GM21529 (cell line): ENCODE measurements around the gene CDK14.
A peak's percentile ranks its signal among the peaks of the same experiment; 100 is the strongest.

Experiments
- ATAC-seq: cut with Tn5 transposase; IDR thresholded peaks from one replicate; pipeline ENCODE4 v1.9.1; 2021; ENCODE audit not compliant: unreplicated experiment

The CDK14 gene

DNA sequence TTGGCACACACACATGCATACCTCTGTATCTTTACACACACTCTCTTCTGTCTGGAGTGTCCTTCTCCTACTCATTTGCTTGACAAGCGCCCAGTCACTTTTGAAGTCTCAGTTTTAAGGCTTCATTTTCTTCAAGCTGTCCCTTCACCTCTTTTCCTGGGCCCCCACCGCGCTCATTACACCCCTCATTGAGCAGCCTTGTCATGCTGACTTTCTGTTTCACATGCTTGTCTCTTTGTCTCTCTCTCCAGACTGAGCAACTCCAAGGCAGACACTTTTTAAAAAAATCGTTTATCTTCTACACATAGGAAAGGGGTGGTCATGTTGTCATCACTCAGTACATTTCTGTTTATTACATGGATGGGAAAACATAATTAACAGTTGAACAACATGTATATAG lies 442.9 kb downstream of the CDK14 start:
- peak; percentile 63 for ATAC-seq

DNA sequence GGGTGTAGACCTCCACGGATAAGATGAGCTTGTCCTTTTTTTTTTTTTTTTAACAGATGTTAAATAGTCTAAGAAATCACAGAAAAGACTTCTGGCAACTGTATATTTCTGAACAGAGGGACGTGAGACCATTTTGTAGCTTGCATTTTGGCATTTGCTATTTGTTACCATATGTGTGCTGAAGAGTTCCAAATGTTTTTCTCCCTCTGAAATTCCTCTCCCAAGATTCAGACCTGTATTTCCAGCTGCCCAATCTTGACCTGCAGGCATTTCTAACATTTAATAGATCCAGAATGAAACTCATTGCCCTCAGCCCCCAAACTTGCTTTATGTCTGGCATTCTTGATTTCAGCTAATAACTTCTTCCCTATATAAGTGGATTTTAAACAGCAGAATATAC lies 445.0 kb downstream of the CDK14 start:
- no peak for ATAC-seq

DNA sequence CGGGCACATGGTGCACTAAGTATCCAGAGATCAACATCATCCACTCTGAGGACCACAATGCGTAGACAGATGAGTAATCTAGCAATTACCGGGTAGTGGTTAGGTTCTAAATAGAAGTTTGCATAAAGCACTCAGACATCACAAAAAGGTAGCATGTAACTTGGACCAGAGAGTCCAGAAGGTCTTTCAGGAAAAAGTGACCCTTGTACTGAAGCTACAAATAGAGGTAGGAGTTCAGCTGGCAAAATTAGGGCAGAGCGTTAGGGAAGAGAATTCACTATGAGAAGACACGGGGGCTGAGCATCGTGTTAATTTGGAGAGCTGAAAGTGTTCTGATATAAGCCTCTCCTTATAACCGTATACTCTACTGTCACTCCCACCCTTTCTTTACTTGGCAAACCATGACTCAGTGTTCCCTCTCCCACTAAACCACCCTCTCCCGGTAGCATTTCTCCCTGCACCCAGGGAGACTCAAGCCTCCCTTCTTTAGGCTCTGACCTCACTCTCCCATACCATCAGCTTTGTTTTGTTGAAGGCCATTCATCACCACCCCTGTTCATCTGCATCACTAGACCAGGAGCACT lies 445.9 kb downstream of the CDK14 start:
- no peak for ATAC-seq

DNA sequence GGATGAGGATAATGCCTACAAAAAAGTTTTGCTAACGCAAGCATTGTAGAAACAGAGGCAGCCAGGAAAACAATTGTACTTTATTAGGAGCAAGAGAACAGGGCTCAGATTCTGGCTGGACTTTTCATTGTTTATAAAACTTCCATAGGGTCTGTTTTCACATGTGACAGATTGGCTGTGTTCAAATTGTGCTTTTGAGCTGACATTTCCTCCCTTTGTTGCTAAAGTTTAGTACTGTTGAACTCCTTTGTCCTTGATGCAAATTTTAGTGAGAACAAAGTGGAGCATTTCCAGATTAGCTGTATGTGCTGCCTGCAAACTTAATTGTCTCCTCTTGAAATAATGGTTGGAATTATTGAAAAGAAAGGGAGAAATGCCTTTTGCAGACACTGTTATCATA lies 447.1 kb downstream of the CDK14 start:
- no peak for ATAC-seq

DNA sequence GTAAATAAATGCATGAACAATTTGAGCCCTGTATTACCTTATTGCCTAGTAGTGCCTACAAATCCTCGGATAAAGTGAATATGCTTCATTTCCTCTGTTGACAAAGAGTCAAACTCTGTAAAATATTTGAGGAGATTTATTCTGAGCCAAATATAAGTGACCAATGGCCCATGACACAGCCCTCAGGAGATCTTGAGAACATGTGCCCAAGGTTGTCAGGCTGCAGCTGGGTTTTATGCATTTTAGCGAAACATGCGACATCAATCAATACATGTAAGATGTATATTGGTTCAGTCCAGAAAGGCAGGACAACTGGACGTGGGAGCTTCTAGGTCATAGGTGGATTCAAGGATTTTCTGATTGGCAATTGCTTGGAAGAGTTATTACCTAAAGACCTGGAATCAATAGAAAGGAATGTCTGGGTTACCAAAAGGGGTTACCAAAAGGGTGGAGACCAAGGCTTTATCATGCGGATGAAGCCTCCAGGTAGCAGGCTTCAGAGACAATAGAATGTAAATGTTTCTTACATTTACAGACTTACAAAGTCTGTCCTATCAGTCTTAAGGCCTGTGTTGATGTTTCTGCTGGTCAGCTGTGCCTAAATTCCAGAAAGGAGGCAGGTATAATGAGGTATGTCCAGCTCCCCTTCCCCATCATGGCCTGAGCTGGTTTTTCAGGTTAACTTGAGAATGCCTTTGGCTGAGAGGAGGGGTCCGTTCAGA lies 448.0 kb downstream of the CDK14 start:
- no peak for ATAC-seq

DNA sequence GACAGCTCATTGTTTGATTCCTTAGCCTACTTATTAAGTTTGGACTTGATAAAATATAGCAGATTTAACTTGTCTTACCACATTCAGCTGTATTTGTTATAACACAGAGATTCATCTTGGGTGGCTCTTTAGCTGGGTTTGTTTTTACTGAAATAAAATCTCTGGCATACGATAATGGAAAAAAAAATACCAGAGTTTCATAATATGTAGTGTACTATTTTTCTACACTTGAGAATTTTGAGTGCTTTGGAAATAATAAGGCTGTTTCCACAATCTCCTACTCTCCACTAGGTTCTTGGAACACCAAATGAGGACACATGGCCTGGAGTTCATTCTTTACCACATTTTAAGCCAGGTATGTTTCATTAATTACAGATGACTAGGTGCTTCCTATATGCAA lies 449.5 kb downstream of the CDK14 start:
- no peak for ATAC-seq

DNA sequence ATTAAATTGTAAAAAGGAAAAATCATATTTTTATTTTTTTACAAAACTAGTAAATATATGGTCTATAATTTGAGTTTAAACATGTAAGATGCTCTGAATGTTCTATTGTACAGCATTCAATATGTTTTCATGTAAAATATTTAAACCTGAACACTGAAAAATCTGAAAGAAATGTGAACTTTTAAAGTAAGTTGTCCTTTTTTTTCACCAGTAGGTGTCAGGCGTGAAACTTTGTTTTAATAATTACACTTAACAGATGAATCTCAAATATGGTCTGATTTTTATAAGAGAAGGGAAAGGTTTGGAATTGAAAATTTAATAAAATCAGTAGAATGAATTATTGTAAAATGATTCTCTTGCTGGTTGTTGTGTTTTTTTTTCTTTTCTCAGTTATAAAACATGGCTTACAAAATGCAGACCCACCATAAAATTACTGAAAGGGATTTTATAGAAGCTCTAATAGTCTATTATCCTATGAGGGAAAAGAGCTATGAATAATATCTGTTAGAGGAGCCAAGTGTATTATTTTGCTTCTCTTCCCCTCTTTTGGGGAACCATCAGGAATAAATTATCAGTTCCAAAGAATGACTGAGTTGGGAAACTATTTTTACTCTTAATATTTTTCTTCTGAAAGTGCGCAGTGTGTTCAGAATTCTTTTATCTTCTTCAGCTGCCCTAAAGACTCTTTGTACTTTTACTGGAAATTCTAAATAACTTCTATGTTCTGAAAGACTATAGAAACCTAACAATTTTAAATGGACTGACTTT lies 450.4 kb downstream of the CDK14 start:
- no peak for ATAC-seq

DNA sequence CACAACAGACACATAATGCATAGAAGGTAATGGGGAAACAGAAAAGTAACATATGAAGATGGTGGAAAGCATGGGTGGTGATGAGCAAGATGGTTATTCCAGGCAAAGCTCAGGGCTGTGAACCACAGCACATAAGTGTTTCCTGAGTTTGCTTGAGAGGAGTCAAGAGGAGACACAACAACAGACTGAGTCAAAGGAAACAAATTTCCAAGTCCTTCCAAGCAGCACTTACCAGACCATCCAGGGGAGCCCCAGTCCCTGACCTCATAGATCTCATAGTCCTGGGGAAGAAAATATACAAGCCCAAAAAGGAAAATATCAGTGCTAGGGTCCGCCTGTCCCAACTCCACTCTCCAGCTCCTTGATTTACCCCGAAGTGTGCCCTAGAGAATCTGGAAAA lies 451.5 kb downstream of the CDK14 start:
- ATAC-seq = no peak

DNA sequence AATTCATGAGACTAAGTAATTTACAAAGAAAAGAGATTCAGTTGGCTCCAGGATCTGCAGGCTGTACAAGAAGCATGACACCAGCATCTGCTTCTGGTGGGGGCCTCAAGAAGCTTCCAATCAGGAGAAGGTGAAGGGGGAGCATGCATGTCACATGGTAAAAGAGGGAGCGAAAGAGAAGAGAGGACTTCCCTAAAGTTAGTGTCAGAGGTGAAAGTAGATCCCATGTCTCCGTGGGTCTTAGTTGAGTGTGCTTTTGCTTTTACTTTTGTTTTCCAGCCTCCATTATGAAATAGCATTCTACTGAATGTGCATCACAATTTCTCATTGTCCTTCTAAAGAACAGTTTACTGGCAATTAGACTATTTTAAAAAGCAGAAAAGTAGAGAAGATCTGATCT lies 454.6 kb downstream of the CDK14 start:
- ATAC-seq = peak; percentile 88

DNA sequence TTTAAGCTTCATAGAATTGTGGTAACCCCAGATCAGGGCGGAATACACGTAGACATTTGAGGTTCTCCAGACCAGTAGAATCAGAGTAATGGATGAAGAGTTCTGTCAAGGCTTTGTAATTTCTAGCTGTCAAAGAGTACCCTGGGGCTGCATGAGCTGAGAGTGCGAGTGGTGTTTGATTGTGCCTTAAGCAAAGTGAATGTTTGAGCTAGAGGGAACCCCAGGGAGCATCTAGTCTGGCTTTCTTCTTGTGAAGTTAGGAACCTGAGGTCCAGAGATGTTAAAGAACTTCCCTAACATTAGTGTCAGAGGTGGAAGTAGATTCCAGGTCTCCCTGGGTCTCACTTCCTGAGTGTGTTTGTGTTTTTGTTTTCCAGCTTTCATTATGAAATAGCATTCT lies 455.8 kb downstream of the CDK14 start:
- ATAC-seq = no peak

DNA sequence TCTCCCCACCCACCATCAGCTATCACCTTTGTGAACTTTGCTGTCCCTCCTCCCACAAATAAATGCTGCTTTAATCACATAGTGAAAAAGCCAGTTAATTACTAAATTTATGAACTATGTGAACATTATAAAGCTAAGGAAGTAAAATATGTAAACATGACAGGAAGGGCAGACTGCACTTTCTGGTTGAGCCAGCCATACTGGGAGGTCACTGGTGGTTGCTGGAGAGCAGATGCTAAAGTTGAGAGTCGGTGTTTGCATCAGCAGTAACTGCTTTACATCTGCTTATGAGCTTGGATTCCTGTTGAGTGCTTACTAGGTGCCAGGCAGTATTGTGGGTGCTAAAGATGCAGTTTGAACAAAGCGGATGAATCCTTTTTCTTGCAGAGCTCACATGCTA lies 458.3 kb downstream of the CDK14 start:
- no peak for ATAC-seq

DNA sequence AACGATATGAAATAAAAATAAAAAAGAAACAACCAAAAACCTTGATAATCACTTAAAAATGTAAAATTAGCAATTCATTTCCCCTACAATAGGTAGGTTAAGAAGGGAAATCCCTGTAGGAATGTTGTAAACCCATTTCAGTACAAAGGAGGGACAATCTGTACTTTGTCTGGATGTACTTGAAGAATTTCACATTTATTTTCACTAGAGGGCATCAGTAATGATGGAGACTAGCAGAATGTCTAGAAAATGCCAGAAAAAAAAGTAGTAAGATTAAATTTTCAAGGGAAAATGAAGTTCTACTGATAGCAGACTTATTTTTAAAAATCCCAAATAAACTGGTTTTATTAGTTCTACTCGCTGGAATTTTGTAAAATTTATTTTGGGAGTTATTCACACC lies 459.1 kb downstream of the CDK14 start:
- no peak for ATAC-seq

DNA sequence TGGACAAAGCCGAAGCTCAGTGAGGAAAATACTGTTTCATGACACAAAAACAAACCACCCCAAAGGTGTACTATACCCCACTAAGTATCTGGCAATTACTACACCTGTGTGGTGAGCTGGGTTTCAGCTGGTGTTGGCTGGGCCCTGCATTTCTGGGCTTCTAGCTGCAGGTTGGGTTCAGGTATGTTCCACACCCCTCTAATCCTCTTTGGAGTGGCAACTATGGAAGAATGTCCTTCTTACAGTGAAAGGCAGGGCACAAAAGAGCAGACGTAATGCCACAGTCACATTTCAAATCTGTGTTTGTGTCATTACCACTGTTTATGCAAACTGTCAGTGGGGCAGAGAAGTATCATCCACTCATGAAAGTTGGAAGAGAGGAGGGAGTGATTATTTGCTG lies 466.6 kb downstream of the CDK14 start:
- ATAC-seq = no peak

DNA sequence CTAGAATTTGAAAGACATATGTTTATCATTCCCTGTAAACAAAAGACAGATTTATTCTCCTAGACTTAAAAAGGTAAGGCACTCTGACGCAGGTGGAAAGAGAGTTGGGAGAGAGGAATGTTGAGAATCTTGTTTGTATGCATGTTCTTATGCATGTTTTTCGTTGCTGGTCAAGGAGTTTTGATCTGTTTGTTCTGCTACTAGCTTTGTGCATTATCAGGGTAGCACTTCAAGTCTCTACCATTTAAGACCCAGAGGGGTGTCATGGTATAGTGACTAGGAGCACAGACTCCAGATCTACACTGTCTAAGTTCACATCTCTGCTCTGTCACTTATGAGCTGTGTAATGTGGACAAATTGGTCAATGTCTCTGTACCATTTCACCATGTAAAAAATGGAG lies 467.9 kb downstream of the CDK14 start:
- ATAC-seq = no peak

DNA sequence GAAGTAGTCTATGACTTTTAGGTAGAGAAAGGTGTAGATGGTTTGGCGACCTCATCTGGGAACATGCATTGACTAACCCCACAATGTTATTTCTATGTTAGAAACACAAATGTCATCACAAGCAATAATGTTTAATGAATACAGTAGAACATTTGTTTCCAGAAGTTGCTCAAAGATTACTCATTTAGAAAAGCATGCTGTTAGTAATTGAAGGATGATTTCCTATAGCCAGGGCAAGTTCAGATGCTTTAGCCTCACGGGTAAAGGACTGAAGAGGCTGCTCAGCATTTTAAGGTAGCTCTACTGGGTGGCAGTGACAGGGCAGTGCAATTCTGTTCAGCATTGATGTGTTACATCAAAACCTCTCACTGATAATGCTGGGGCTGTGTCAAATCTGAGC lies 468.8 kb downstream of the CDK14 start:
- ATAC-seq = no peak

DNA sequence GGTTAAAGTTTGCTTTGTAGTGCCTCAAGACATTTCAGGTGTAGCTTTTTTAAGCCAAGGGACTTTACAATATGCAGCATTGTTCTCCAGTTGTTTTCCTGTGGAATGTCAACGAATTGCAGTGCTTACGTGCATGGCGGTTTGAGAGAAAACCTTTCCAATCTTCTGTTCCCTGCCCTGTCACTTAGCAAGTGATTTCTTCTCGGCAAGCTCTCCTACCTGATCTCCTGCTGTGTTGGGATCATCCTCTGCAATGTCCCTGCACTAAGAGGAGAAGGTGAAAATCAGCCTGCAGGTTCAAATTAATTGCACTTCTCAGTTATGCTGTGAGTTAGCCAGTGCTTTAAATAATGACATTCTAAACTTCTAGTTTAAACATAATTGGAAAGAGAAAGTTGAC lies 470.5 kb downstream of the CDK14 start:
- ATAC-seq = no peak

DNA sequence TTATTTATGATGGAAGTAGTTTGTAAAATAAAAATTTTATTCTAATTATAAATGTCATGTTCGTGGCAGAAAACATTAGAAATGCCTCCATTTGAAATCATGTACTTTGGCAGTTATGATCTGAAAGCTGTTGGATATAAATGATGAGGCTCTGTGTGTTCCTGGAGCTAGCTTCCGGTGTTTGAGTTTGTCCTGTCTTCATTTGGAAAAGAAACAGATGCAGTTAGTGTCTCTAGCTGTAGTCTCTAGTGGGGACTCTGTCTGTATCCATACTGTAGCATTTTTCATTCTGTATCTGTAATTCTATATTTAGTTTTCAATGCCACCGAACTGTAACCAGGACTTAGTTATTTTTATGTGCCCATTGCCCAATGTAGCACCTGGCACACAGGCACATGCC lies 471.1 kb downstream of the CDK14 start:
- ATAC-seq = no peak

DNA sequence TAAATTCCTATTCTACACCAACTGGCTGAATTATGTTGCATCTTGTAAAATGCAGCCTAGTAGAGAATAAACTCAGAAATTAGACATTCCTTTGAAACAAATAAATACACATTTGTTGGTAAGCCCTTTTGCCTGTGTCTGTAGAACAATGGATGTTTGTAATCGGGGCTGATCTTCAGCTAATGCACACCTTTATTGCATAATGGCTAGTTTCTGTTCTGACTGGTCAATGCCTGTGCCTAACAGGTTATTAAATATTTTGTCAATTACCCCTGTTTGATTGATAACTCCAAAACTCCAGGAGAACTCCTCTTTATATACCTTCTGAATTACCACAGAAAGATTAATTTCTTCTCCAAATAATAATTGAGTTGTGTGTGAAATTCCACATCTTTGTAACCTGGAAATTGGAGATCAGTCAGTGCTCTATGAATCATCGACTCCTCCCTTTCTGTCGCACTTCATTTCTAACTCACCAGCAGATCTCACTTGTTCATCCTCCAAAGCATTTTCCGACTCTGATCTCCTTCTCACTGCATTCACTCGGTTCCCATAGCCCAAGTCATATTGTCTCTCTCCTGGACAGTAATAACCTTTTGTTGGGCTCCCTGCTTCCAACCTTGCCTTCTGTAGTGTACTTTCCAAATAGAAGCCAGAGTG lies 472.1 kb downstream of the CDK14 start:
- no peak for ATAC-seq

DNA sequence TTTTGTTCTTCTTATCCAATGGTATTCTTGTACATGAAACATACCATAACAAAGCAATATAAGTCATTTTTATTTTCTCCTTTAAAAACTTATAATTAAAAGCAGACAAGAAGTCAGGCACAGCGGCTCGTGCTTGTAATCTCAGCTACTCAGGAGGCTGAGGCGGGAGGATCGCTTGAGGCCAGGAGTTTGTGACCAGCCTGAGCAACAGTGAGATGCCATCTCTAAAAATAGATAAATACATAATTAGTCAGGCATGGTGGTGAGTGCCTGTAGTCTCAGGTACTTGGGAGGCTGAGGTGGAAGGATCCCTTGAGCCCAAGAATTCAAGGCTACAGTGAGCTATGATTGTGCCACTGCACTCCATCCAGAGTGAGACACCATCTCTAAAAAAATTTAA lies 473.0 kb downstream of the CDK14 start:
- ATAC-seq = no peak

DNA sequence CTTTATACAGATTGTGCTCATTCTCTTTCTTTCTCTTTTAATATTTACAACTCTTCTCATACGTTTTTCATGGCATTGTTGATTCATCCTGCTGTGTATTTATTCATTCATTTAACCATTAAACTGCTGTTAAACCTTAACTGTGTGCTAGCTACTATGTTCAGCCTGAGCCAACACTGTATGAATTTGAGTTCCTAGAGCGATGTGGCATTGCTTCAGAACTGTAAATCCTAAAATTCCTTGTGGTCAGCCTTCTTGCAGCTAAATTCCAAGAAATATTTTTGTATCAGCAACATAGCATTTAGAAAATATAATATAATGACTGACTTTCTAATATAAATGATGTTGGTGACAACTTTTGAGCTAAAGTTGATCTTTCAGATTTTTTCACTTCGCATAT lies 483.4 kb downstream of the CDK14 start:
- ATAC-seq = no peak

DNA sequence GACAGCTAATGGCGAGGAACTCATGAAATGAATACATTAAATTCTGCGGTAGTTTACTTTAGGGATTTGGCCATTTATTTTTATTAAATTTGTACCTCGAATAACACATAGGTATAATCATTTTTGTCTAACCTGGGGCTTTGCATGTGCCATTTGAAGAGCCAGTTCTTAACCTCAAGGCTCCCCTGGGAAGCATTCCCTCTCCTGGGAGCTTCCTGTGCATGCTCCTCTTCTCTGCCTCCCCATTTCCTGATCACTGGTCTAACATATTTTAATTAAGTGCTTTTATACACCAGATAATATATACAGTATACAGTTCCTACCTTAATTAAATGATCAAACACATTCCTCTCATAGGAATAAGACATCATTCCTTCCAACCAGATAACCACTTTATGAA lies 484.2 kb downstream of the CDK14 start:
- no peak for ATAC-seq

DNA sequence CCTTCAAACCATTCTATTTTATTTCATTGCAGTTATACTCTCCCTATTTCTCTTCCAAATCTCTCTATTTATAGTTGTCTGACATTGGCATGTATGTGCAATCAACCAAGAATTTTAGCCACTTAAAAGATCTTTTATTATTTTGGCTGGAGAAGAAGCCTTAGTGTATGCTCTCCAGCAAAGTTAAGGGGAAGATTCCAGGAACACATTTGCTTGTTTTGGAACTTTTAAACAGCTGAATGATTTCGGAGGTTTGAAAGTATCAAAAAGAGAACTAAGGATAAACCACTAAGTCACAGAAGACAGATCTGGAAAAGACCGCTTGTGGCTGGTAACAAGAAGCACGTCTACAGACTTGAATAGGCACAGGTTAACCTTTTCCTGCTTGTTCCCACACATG lies 485.9 kb downstream of the CDK14 start:
- ATAC-seq = no peak
